Left lung (tissue), 10 donors: ENCODE measurements around the gene HPSE2. TPM values are rescaled to one million over a fixed set of nuclear protein-coding genes. Genes with fewer than 3 reads are reported as not detected.

Experiments
- ATAC-seq: fragments of 200-7000 bp; cut with Tn5 transposase; one replicate; pipeline ENCODE4 v1.9.1; 2020; ENCODE audit warnings: moderate library complexity
- DNase-seq, 4 donors: peaks; one replicate each; pipeline ENCODE4 v3.0.0-alpha.2; 2013 to 2020
- H3K27ac ChIP-seq, 2 donors: fragments of 200-600 bp; sonication (generic) in 1 of 2; one replicate each; pipeline versions ENCODE4 v1.5.0 to v1.8.0; 2020 to 2021
- H3K27me3 ChIP-seq, 2 donors: fragments of 200-600 bp; sonication (generic) in 1 of 2; one replicate each; pipeline versions ENCODE4 v1.5.0 to v1.8.0; 2020 to 2021
- H3K36me3 ChIP-seq, 2 donors: fragments of 200-600 bp; sonication (generic) in 1 of 2; one replicate each; pipeline versions ENCODE4 v1.5.0 to v1.8.0; 2020 to 2021
- H3K4me1 ChIP-seq, 2 donors: fragments of 200-600 bp; one replicate each; pipeline ENCODE4 v1.8.0; 2021
- H3K4me3 ChIP-seq, 2 donors: fragments of 200-600 bp; sonication (generic) in 1 of 2; one replicate each; pipeline versions ENCODE4 v1.5.0 to v1.8.0; 2020 to 2021; ENCODE audit warnings: mild to moderate bottlenecking in 1 of 2
- H3K9me3 ChIP-seq, 2 donors: fragments of 200-600 bp; sonication (generic) in 1 of 2; one replicate each; pipeline versions ENCODE4 v1.5.0 to v1.8.0; 2020 to 2021
- intact Hi-C, 2 donors: fragments of 100-400 bp; cut with DNase I; formaldehyde crosslinking; loops; one replicate each; pipeline versions ENCODE4 v1.11.2 to v1.14.2; 2022
- polyA plus RNA-seq, 6 donors: library from polyadenylated mRNA; unstranded; fragments of 120-200 nt; gene quantifications; one replicate each; pipeline ENCODE4 v1.2.1, GENCODE V29; 2013; ENCODE audit not compliant: insufficient read length in 6 of 6
- total RNA-seq, 2 donors: library from RNA; stranded (reverse); fragmentation: NEBNext Ultra II Directional; extraction: Animal tissue kit (Norgen Biotek cat#: 25700); gene quantifications; one replicate each; pipeline ENCODE4 v1.2.1, GENCODE V29; 2021
- TF ChIP-seq, protein P1 (sequence below), 2 donors: fragments of 200-600 bp; sonication (generic) in 1 of 2; IDR thresholded peaks; one replicate each; pipeline versions ENCODE4 v1.5.0 to v1.8.0; 2021; ENCODE audit warnings: antibody characterized with exemption in 2 of 2
- donor health status: DM: no; HTN: yes; CAD: no.
- donor health status: DM: no; HTN: no; CAD: no.

The HPSE2 gene
- total and polyA plus RNA-seq, 8 donors = 0.50 to 20.4 (median 12.1) TPM

DNA sequence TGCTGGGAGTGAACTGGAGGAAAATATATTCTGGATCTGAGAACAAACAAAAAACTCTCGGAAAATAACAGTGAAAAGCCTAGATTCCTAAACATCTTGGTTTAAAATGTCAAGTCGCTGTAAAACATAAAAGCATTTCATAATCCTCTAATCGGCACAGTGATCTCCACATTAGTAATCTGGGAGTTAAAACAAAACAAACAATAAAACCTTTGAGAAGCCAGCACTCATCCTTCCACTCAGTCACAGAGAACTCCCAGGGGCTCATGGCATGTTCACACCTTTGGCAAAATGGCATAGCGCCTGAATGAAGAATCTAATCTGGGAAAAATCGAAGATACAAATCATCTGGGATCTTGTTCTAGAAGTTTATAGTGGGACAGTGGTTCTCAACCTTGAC is 764.8 kb downstream of the HPSE2 start:
- no peak for ATAC-seq
- Histone ChIP-seq H3K36me3 (no peaks in the 10 kb centered on the region), H3K27me3 (peaks cover 0 to 22% of the 10 kb centered on the region in 2 donors), H3K9me3 (no peaks in the 10 kb centered on the region), H3K27ac (no peak overlapping the region), H3K4me1 (peaks cover 4 to 13% of the 10 kb centered on the region in 2 donors), H3K4me3 (no peak overlapping the region)
- TF ChIP-seq, protein P1, sequence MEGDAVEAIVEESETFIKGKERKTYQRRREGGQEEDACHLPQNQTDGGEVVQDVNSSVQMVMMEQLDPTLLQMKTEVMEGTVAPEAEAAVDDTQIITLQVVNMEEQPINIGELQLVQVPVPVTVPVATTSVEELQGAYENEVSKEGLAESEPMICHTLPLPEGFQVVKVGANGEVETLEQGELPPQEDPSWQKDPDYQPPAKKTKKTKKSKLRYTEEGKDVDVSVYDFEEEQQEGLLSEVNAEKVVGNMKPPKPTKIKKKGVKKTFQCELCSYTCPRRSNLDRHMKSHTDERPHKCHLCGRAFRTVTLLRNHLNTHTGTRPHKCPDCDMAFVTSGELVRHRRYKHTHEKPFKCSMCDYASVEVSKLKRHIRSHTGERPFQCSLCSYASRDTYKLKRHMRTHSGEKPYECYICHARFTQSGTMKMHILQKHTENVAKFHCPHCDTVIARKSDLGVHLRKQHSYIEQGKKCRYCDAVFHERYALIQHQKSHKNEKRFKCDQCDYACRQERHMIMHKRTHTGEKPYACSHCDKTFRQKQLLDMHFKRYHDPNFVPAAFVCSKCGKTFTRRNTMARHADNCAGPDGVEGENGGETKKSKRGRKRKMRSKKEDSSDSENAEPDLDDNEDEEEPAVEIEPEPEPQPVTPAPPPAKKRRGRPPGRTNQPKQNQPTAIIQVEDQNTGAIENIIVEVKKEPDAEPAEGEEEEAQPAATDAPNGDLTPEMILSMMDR (IDR thresholded peaks at IDR 0.05) = no peak
- no peak for DNase-seq
- intact Hi-C loops = no loop called here

DNA sequence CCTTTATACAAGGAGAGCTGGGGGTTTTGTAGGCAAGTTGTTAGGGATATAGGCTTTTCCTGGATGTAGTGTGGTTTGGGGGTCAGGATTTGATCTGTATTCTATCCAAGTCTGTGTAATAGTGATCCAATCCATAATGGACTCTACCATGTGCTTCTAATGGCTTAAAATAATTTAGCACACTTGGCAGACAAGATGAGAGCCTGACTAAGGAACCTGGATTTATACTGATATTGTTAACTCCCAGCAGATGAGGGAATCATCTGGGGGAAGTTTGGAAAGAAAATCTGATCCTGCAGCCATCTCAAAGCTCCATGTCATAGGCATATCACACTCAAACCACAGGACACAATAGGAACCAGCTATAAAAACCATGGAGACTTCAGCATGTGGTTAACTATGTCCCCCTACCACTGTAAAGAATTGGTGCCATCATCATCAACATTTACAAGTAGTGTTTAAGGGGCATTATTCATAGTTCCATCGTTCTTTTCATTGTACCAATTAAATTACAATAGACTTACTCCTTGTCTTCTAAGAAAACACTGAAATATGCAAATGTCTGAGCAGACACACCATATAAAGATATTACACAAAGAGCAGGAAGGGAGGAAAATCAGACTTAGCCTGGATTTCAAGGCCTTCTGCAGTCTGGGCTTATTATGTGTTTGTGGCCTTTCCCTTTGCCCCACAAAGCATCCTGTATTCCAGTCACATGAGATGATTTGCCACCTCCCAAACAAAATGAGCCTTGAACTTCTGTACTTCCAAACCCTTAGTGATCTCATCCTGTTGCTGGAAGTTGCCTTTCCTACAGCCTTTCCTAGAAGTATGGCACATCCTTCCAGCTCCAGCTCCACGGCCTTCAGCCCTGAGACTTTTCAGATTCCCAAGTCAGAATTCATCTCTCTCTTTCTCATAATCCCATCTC is 766.4 kb downstream of the HPSE2 start:
- Histone ChIP-seq H3K4me3 (no peak overlapping the region), H3K27ac (no peak overlapping the region), H3K36me3 (no peaks in the 10 kb centered on the region), H3K9me3 (no peaks in the 10 kb centered on the region), H3K27me3 (peaks cover 0 to 23% of the 10 kb centered on the region in 2 donors), H3K4me1 (peaks cover 4 to 13% of the 10 kb centered on the region in 2 donors)
- TF ChIP-seq, protein P1 (IDR thresholded peaks at IDR 0.05) = no peak
- no peak for ATAC-seq
- DNase-seq = no peak
- intact Hi-C loops = loop anchor here in 1 of 2 donors (10.0 kb wide), 1 partner anchor 776 kb away; no protein-coding TSS in a partner anchor

DNA sequence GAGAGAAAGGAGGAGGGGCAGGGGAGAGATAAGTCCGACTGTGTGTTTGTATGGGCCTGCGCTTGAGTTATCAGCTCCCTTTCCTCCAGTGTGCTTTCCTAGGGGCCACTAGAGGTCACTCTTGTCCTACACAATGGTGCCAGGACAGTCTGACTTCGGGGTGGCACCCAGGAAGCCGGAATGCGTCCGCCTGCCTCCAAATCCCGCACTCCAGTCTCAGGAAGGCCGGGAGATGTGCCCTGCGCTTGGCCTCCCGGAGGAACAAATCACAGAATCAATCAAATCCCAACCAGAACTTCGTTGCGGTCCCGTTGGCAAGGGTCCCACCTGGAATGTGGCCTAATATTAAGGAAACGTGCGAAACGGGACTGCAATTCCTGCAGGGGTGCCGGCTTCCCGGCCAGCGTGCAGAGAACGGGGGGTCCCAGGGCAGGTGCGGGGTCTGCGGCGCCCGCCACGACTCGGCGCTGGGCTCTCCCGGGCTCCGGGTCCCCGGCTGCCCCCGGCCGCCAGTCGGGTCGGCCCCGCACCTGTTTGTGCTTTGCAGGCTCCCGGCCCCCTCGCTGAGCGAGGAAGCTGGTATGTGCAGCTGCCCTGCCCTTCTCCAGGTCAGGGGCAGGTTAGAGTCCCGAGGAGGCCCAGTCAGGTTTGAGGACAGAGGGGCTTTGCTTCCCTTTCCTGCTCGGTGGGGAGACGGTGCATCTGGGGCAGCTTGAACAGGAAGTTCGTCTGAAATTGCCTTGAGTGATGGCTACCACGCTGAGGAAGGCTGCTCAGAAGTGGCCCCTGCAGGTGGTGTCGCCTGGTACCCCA is 767.9 kb downstream of the HPSE2 start:
- intact Hi-C loops = loop anchor here in 1 of 2 donors (10.0 kb wide), 1 partner anchor 777 kb away; no protein-coding TSS in a partner anchor
- Histone ChIP-seq H3K27me3 (peaks cover 0 to 23% of the 10 kb centered on the region in 2 donors), H3K4me3 (peak overlapping the region; percentile 36 to 54), H3K9me3 (no peaks in the 10 kb centered on the region), H3K4me1 (peaks cover 4 to 13% of the 10 kb centered on the region in 2 donors), H3K36me3 (no peaks in the 10 kb centered on the region), H3K27ac (no peak overlapping the region)
- TF ChIP-seq, protein P1 (IDR thresholded peaks at IDR 0.05) = peak; percentile 74 to 89
- DNase-seq (peak; percentile 70 to 91 (median 82)), ATAC-seq (peak; percentile 100)

DNA sequence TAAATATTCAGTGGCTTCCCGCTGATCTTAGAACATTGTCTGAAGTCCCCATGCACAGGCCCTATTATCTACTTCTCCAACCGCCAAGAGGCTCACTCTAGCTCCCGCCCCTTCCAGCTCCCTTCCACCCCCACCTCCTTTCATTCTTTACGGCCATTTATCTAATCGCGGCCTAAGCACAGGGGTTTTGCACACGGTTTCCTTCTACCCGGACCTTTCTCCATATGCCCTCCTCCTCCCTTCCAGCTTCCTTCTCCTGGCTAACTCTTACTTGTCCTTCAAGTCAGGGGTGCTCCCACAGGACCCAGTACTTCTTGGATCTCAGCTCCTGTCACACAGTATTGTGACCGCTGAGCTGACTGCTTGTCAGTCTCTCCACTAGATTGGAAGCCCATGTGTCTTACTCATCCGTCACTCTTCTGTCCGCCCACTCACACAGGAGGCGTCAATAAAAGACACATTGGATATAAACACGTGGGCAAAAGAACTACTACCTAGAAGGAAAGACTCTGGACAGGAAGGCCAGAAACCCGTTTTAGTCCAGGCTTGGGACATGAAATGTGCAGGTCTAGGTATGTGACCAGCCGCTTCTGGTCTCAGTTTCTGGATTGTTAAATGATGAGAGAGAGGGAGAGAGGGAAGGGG is 768.7 kb downstream of the HPSE2 start:
- TF ChIP-seq, protein P1 (IDR thresholded peaks at IDR 0.05) = no peak
- H3K4me1 ChIP-seq = peaks cover 4 to 13% of the 10 kb centered on the region in 2 donors
- no peaks in the 10 kb centered on the region for H3K36me3 ChIP-seq
- H3K27ac ChIP-seq = no peak overlapping the region
- intact Hi-C loops = loop anchor here in 1 of 2 donors (10.0 kb wide), 1 partner anchor 778 kb away; no protein-coding TSS in a partner anchor
- H3K9me3 ChIP-seq = no peaks in the 10 kb centered on the region
- peaks cover 0 to 23% of the 10 kb centered on the region in 2 donors for H3K27me3 ChIP-seq
- ATAC-seq (no peak), DNase-seq (no peak)
- H3K4me3 ChIP-seq = peak overlapping the region in 1 of 2 donors; percentile 54
